Duodenal mucosa (tissue), 2 donors: ENCODE data around the gene NCAPD3.

Experiments used
- H3K27ac ChIP-seq: one replicate; pipeline ENCODE4 v1.7.0; 2013; ENCODE audit warnings: low read depth, low read length
- H3K27me3 ChIP-seq, 2 donors: one replicate each; pipeline ENCODE4 v1.7.0; 2013; ENCODE audit warnings: low read length in 2 of 2, control low read depth in 1 of 2; ENCODE audit not compliant: insufficient read depth in 2 of 2, control insufficient read depth in 1 of 2
- H3K36me3 ChIP-seq, 2 donors: one replicate each; pipeline ENCODE4 v1.7.0; 2013; ENCODE audit warnings: low read length in 2 of 2, control low read depth in 1 of 2; ENCODE audit not compliant: insufficient read depth in 2 of 2, control insufficient read depth in 1 of 2
- H3K4me1 ChIP-seq, 2 donors: one replicate each; pipeline ENCODE4 v1.7.0; 2013; ENCODE audit warnings: low read length in 2 of 2, control low read depth in 1 of 2; ENCODE audit not compliant: insufficient read depth in 2 of 2, control insufficient read depth in 1 of 2
- H3K4me3 ChIP-seq, 2 donors: one replicate each; pipeline ENCODE4 v1.7.0; 2013; ENCODE audit warnings: low read length in 2 of 2, low read depth in 1 of 2
- H3K9ac ChIP-seq, 2 donors: one replicate each; pipeline ENCODE4 v1.7.0; 2013; ENCODE audit warnings: low read length in 2 of 2, low read depth in 1 of 2
- H3K9me3 ChIP-seq, 2 donors: one replicate each; pipeline ENCODE4 v1.7.0; 2013; ENCODE audit warnings: low read length in 2 of 2, control low read depth in 1 of 2; ENCODE audit not compliant: control insufficient read depth in 1 of 2

Gene NCAPD3

DNA sequence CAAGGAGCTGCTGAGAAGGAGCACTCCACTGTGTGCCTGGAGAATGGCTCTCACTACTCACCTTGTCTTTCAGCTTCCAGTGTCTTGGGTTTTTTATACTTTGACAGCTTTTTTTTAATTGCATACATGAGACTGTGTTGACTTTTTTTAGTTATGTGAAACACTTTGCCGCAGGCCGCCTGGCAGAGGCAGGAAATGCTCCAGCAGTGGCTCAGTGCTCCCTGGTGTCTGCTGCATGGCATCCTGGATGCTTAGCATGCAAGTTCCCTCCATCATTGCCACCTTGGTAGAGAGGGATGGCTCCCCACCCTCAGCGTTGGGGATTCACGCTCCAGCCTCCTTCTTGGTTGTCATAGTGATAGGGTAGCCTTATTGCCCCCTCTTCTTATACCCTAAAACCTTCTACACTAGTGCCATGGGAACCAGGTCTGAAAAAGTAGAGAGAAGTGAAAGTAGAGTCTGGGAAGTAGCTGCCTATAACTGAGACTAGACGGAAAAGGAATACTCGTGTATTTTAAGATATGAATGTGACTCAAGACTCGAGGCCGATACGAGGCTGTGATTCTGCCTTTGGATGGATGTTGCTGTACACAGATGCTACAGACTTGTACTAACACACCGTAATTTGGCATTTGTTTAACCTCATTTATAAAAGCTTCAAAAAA is 72.6 kb downstream of the NCAPD3 start:
- Histone ChIP-seq H3K9ac (no peak overlapping the region), H3K4me1 (no peaks in the 10 kb centered on the region), H3K27me3 (no peaks in the 10 kb centered on the region), H3K9me3 (no peaks in the 10 kb centered on the region), H3K36me3 (peaks cover 21 to 62% of the 10 kb centered on the region in 2 donors), H3K4me3 (no peak overlapping the region), H3K27ac (no peak overlapping the region)

DNA sequence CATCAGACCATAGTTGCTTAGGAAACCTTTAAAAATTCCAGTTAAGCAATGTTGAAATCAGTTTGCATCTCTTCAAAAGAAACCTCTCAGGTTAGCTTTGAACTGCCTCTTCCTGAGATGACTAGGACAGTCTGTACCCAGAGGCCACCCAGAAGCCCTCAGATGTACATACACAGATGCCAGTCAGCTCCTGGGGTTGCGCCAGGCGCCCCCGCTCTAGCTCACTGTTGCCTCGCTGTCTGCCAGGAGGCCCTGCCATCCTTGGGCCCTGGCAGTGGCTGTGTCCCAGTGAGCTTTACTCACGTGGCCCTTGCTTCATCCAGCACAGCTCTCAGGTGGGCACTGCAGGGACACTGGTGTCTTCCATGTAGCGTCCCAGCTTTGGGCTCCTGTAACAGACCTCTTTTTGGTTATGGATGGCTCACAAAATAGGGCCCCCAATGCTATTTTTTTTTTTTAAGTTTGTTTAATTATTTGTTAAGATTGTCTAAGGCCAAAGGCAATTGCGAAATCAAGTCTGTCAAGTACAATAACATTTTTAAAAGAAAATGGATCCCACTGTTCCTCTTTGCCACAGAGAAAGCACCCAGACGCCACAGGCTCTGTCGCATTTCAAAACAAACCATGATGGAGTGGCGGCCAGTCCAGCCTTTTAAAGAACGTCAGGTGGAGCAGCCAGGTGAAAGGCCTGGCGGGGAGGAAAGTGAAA is 73.4 kb downstream of the NCAPD3 start:
- no peak overlapping the region for H3K4me3 ChIP-seq
- no peaks in the 10 kb centered on the region for H3K4me1 ChIP-seq
- no peak overlapping the region for H3K9ac ChIP-seq
- peaks cover 21 to 53% of the 10 kb centered on the region in 2 donors for H3K36me3 ChIP-seq
- no peak overlapping the region for H3K27ac ChIP-seq
- no peaks in the 10 kb centered on the region for H3K27me3 ChIP-seq
- H3K9me3 ChIP-seq: no peaks in the 10 kb centered on the region

DNA sequence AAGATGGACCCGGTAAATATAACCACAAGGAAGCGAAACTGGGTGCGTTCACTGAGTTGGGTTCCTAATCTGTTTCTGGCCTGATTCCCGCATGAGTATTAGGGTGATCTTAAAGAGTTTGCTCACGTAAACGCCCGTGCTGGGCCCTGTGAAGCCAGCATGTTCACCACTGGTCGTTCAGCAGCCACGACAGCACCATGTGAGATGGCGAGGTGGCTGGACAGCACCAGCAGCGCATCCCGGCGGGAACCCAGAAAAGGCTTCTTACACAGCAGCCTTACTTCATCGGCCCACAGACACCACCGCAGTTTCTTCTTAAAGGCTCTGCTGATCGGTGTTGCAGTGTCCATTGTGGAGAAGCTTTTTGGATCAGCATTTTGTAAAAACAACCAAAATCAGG is 74.4 kb downstream of the NCAPD3 start:
- Histone ChIP-seq H3K27me3 (no peaks in the 10 kb centered on the region), H3K9ac (no peak overlapping the region), H3K36me3 (peaks cover 21 to 52% of the 10 kb centered on the region in 2 donors), H3K4me3 (no peak overlapping the region), H3K9me3 (no peaks in the 10 kb centered on the region), H3K4me1 (no peaks in the 10 kb centered on the region), H3K27ac (no peak overlapping the region)

DNA sequence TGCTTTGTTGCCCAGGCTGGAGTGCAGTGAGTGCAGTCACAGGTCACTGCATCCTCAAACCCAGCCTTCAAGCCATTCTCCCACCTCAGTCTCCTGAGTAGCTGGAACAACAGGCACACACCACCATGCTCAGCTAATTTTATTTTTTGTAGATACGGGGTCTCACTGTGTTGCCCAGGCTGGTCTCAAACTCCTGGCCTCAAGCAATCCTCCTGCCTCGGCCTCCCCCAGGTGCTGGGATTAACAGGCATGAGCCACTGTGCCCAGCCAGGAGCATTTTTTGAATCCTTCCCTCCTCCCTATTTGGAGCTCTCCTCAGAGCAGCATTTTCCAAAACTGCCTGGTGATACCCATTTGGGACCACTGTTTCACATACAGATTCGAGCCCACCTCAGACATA is 77.2 kb downstream of the NCAPD3 start:
- Histone ChIP-seq H3K9me3 (no peaks in the 10 kb centered on the region), H3K27me3 (no peaks in the 10 kb centered on the region), H3K36me3 (peaks cover 7 to 29% of the 10 kb centered on the region in 2 donors), H3K4me3 (no peak overlapping the region), H3K4me1 (no peaks in the 10 kb centered on the region), H3K9ac (no peak overlapping the region), H3K27ac (no peak overlapping the region)

DNA sequence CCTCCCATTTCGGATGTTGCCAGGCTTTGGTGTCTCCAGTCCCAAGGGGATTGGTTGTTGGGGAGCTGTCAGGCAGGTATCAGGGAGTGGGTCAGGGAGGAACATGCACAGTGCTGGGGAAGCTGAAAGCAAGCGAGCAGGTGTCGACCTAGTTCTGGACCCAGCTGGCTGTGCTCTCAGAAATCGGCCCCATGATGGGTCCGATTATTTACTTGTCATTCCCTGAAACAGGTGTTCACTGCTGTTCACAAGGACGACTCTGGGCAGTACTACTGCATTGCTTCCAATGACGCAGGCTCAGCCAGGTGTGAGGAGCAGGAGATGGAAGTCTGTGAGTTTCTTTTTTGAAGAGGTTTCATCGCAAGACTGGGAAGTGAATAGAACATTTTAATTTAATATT is 78.1 kb downstream of the NCAPD3 start:
- H3K9ac ChIP-seq: no peak overlapping the region
- H3K36me3 ChIP-seq: peaks cover 3 to 20% of the 10 kb centered on the region in 2 donors
- no peaks in the 10 kb centered on the region for H3K27me3 ChIP-seq
- no peak overlapping the region for H3K27ac ChIP-seq
- no peaks in the 10 kb centered on the region for H3K9me3 ChIP-seq
- H3K4me1 ChIP-seq: no peaks in the 10 kb centered on the region
- no peak overlapping the region for H3K4me3 ChIP-seq

DNA sequence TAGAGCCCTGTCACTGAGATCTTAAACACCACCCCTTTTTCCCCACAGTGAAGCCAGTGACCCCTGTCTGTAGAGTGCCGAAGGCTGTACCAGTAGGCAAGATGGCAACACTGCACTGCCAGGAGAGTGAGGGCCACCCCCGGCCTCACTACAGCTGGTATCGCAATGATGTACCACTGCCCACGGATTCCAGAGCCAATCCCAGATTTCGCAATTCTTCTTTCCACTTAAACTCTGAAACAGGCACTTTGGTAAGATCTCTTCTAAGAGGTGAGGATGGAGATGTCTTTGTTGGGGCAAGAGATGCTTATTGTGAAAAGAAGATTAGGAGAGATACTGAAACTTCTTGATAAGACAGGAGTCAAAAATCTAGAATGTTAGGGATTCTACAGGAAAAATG is 79.0 kb downstream of the NCAPD3 start:
- no peaks in the 10 kb centered on the region for H3K9me3 ChIP-seq
- no peaks in the 10 kb centered on the region for H3K27me3 ChIP-seq
- peaks cover 0 to 13% of the 10 kb centered on the region in 2 donors for H3K36me3 ChIP-seq
- no peak overlapping the region for H3K9ac ChIP-seq
- H3K4me1 ChIP-seq: no peaks in the 10 kb centered on the region
- H3K4me3 ChIP-seq: no peak overlapping the region
- H3K27ac ChIP-seq: no peak overlapping the region

DNA sequence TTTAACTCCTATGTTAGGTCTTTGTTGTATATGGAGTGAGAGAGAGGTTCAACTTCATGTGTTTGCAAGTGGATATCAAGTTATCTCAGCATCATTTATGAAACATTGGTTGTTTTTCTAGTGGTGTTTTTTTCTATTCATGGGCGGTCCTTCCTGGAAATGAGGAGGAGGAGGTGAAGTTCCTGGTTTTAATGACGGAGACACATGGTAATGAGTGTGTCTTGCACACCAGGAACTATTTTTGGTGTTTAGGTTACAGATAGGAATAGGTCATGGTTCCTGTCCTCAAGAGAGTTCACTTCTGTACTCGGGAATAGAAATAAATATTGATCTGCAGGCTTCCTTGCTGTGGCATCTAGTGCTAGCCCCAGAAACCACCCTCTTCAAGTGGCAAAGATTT is 80.0 kb downstream of the NCAPD3 start:
- Histone ChIP-seq H3K9ac (no peak overlapping the region), H3K9me3 (no peaks in the 10 kb centered on the region), H3K36me3 (peaks cover 0 to 5% of the 10 kb centered on the region in 2 donors), H3K27me3 (no peaks in the 10 kb centered on the region), H3K27ac (no peak overlapping the region), H3K4me1 (no peaks in the 10 kb centered on the region), H3K4me3 (no peak overlapping the region)

DNA sequence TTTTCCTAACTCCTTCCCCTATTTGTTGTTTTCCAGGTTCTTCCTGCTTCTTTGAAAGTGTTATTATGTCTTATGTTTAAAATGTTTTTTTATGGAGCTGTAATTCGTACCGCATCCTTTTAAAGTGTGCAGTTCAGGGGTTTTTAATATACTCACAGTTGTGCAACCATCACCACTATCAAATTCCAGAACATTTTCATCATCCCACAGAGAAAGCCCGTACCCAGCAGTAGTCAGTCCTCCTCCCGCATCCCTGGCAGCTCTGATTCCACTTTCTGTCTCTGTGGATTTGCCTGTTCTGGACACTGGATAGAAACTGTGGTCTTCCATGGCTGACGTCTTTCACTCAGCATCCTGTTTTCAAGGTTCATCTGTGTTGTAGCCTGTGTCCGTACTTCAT is 81.2 kb downstream of the NCAPD3 start:
- Histone ChIP-seq H3K4me3 (no peak overlapping the region), H3K36me3 (no peaks in the 10 kb centered on the region), H3K27me3 (no peaks in the 10 kb centered on the region), H3K4me1 (no peaks in the 10 kb centered on the region), H3K9ac (no peak overlapping the region), H3K9me3 (no peaks in the 10 kb centered on the region), H3K27ac (no peak overlapping the region)

DNA sequence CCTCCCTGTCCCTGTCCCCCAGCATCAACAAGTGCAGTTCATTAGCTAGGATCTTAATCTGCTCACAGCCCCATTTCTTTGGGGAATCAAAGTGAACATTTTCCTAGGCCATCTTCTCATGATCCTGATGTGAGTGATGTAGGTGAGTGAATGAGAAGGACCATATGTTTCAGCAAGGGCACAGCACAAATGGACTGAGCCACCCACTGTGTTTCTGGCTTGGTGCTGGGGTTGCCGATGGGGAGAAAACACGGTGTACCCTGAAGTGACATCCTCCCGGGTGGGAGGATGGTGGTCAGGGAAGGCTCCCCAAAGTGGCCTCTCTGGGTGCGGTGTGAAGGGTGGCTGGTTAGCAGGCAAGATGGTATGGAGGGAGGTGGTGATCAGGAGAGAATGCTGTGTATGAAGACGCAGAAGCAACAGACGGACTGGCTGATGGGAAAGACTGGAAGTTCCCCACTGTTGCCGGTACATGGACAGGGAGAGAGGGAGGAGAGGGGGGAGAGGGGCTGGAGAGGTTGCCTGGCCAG is 82.7 kb downstream of the NCAPD3 start:
- Histone ChIP-seq H3K9ac (no peak overlapping the region), H3K27ac (no peak overlapping the region), H3K27me3 (no peaks in the 10 kb centered on the region), H3K36me3 (no peaks in the 10 kb centered on the region), H3K9me3 (no peaks in the 10 kb centered on the region), H3K4me3 (no peak overlapping the region), H3K4me1 (no peaks in the 10 kb centered on the region)

DNA sequence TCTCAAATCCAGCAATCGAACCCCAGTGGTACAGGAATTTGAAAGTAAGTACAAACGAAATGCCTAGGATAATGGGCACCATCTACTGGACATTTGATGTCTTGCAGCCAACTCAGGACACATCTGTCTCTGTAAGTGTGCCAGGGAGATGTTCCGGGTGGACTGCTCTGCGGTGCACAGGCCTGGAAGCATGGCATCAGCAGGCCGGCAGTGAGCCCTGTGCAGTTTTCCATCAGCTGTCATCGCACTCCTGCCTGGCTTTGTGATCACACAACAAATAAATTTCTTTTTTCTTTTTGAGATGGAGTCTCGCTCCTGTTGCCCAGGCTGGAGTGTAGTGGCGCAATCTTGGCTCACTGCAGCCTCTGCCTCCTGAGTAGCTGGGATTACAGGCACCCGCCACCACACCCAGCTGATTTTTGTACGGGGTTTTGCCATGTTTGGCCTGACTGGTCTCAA is 83.9 kb downstream of the NCAPD3 start:
- Histone ChIP-seq H3K9ac (no peak overlapping the region), H3K27ac (no peak overlapping the region), H3K9me3 (no peaks in the 10 kb centered on the region), H3K4me1 (no peaks in the 10 kb centered on the region), H3K27me3 (no peaks in the 10 kb centered on the region), H3K4me3 (no peak overlapping the region), H3K36me3 (no peaks in the 10 kb centered on the region)
